SHP77 (cell line): ENCODE measurements around the gene LTBP4.
"Not testable (repeated sequence)": the region's sequence is repeated elsewhere in the genome, so short reads cannot be mapped to it uniquely, and the experiment has no call there.

Experiments
- DNase-seq, 2 experiments: peaks; one replicate each; lab custom pipeline; 2025; lab: John Stamatoyannopoulos, UW

Gene LTBP4

DNA sequence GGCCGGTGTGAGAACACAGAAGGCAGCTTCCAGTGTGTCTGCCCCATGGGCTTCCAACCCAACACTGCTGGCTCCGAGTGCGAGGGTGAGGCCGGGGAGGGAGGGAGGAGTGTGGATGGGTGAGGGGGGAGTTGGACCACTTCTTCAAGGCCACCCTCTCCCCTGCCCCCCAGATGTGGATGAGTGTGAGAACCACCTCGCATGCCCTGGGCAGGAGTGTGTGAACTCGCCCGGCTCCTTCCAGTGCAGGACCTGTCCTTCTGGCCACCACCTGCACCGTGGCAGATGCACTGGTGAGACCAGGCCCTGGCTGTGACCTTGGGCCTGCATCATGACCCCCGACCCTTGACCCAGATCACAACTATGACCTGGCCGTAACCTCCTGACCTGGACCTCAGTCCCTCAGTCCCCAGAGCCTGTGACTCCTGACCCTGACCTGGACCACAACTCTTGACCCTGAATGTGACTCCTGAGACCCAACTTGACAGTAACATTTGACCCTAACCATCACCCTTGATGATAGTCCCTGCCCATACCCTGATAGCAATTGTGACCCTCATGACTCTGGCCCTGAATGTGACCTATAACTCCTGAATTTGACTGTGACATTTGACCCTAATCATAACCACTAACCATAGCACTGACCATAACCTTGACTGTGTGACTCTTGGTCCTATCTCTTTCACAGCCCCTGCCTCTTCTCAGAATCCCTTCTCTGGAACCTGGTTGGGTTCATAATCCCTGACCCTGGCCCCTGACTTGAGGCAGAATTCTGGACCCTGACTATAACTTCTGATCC is 10.9 kb downstream of the LTBP4 start:
- DNase-seq = no peak

GRCh38 chr19:40612831-40613689 is 11.9 kb downstream of the LTBP4 start:
- DNase-seq = peak in 1 of 2 experiments; percentile 18

DNA sequence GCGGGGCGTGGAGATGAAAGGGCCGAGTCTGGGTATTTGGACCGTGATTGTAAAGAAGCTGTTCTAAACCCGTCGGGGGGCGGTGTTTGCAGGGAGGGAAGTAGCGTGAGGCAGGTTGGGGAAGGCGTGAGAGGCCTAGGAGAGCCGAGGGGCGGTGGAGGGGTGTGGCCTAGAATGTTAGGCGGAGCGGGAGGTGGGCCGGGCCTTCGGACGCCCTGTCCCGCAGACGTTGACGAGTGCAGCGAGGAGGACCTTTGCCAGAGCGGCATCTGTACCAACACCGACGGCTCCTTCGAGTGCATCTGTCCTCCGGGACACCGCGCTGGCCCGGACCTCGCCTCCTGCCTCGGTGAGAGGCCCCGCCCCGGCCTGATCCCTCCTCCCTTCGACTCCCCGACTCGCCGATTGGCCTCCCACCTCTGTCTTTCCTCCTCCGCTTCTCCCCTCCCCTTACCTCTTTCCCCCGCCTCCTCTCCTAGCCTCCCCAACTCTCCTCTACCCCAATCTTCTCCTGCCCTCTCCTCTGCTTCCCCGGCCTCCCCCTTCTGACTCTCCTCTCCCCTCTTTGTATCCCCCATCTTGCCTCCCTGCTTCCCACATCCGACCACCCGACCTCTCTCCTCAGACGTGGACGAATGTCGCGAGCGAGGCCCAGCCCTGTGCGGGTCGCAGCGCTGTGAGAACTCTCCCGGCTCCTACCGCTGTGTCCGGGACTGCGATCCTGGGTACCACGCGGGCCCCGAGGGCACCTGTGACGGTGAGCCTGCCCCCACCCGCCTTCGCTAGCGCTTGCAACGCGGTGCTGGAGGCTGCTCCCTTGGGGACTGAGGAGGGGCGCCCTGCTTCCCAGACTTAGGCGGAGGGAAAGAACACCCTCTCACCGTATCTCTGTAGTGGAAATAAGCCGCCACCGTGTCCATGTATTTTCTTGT is 12.8 kb downstream of the LTBP4 start:
- DNase-seq = no peak

GRCh38 chr19:40614622-40615411 is 13.6 kb downstream of the LTBP4 start:
- DNase-seq = no peak

DNA sequence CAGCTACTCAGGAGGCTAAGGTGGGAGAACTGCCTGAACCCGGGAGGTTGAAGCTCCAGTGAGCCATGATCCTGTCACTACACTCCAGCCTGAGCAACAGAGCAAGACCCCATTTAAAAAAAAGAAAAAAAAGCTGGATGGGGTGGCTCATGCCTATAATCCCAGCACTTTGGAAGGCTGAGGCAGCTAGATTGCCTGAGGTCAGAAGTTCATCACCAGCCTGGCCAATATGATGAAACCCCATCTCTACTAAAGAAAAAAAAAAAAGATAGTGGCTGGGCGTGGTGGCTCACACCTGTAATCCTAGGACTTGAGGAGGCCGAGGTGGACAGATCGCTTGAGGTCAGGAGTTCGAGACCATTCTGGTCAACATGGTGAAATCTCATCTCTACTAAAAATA is 15.0 kb downstream of the LTBP4 start:
- DNase-seq = no peak

DNA sequence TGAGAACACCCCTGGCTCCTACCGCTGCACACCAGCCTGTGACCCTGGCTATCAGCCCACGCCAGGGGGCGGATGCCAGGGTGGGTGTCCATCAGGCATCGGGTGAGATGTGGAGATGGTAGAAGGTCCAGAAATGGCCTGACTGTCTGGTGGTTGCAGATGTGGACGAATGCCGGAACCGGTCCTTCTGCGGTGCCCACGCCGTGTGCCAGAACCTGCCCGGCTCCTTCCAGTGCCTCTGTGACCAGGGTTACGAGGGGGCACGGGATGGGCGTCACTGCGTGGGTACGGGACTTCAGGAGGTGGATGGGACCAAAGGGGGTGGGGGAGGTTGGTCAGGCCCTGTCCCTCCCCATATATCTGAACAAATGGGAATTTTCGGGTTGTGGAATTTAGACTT is 15.8 kb downstream of the LTBP4 start:
- no peak for DNase-seq

GRCh38 chr19:40617961-40618360 is 16.8 kb downstream of the LTBP4 start:
- no peak for DNase-seq

DNA sequence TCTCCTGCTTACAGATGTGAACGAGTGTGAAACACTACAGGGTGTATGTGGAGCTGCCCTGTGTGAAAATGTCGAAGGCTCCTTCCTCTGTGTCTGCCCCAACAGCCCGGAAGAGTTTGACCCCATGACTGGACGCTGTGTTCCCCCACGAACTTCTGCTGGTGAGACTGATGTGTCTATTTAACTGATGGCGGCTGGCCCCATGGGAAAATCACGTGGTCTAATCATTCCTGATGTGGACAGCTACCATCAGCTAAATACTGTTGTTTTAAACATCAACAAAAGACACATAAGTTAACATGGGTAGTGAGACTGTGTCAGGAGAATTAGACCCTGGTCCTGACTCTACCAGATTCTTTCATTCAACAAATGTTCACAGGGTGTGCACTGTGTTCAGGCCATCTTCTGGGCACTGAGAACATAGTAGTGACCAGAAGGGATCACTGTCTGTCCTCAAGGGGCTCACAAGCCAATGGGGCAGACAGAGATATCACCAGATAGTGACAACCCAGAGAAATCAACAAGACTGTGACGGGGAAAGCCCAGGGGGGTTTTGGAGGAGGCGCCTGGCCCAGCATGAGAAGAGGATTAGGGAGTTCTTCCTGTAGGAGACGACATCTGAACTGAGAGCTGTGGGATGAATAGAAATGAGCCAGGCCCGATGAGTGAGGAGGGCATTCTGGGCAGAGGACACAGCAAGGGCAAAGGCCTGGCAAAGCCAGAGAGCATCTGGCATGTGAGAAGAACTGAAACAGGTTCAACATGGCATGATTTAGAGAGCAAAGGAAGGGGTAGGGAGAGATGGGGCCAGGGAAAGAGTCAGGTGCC is 18.4 kb downstream of the LTBP4 start:
- no peak for DNase-seq

DNA sequence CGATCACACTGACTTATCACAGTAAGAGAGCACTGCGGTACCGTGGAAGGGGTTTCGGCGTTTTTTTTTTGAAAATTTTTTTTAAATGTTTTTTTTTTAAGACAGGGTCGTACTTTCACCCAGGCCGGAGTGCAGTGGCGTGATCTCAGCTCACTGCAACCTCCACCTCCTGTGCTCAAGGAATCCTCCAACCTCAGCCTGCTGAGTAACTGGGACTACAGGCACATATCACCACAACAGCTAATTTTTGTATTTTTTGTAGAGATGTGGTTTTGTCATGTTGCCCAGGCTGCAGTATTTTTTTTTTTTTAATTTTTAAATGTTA is 19.0 kb downstream of the LTBP4 start:
- DNase-seq = no peak

DNA sequence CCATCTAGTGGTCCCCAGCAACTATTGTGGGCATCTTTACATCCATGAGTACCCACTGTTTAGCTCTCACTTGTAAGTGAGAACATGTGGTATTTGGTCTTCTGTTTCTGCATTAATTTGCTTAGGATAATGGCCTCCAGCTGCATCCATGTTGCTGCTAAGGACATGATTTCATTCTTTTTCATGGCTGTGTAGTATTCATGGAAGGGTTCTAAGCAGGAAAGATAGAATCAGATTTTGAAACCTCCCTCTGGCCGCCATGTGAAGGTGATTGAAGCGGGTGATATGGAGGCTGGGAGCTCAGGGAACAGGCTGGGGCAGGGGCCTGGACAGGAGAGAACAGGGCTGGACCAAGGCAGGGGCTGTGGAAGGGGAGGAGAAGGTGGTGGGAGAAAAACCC is 20.1 kb downstream of the LTBP4 start:
- no peak for DNase-seq

DNA sequence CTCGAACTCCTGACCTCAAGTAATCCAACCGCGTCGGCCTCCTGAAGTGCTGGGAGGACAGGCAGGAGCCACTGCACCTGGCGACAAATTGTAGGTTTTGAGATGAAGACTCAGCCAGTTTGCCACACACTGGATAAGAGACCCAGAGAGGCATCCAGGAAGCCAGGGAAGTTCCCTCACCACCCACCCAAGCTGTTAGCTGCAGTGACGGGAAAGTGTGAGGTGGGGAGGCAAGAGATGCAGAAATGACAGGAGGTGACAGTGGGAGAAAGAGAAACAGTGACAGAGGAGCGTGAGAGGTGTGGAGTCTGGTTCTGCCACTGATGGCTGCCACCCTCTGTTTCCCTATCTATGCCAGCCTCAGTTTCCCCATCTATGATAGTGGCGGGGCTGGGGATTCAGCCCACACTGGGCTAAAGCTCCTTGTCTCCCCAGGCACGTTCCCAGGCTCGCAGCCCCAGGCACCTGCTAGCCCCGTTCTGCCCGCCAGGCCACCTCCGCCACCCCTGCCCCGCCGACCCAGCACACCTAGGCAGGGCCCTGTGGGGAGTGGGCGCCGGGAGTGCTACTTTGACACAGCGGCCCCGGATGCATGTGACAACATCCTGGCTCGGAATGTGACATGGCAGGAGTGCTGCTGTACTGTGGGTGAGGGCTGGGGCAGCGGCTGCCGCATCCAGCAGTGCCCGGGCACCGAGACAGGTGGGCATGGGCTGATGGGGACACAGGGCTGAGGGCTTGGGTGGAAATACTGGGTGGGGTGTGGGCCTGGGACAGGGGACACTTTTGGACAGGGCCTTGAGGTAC is 21.0 kb downstream of the LTBP4 start:
- no peak for DNase-seq

- DNase-seq = no peak
Observed at GRCh38 chr19:40622773-40623075, 21.6 kb downstream of the LTBP4 start.

GRCh38 chr19:40623403-40624251 is 22.5 kb downstream of the LTBP4 start:
- peak in 1 of 2 experiments; percentile 20 for DNase-seq

GRCh38 chr19:40624369-40625153 is 23.4 kb downstream of the LTBP4 start:
- DNase-seq = not testable (repeated sequence)

GRCh38 chr19:40625406-40626120 is 24.4 kb downstream of the LTBP4 start:
- no peak for DNase-seq

- no peak for DNase-seq
Observed at GRCh38 chr19:40626918-40627317, 25.7 kb downstream of the LTBP4 start.

GRCh38 chr19:40627486-40628279 is 26.5 kb downstream of the LTBP4 start:
- DNase-seq = no peak
